HEK293 (cell line): ENCODE measurements around the gene PID1.

ENCODE experiments used
- PBX3 ChIP-seq: sonication (generic); formaldehyde crosslinking; IDR thresholded peaks from 2 replicates; pipeline ENCODE4 v1.8.1; 2022; ENCODE audit warnings: mild to moderate bottlenecking, moderate library complexity, missing genetic modification reagents
- SP7 ChIP-seq: fragments of 450-650 bp; formaldehyde crosslinking; IDR thresholded peaks from 2 replicates; pipeline ENCODE4 v1.5.1; 2016; ENCODE audit warnings: missing biosample characterization, missing genetic modification characterization
- ZBTB20 ChIP-seq: fragments of 450-650 bp; formaldehyde crosslinking; IDR thresholded peaks from 2 replicates; pipeline ENCODE4 v1.5.1; 2016; ENCODE audit warnings: missing biosample characterization, missing genetic modification characterization

GRCh38 chr2:229104025-229104424 is 167.1 kb downstream of the PID1 start:
- TF ChIP-seq ZBTB20 (tag by site-specific recombination) (no peak), SP7 (no peak), PBX3 (CRISPR knock-in tag) (no peak)
